Neural progenitor cell (in vitro differentiated cells): Measurements from ENCODE around the gene PDGFRB. TPM values are rescaled to one million over a fixed set of nuclear protein-coding genes. Genes with fewer than 3 reads are reported as not detected.
A peak's percentile ranks its signal among the peaks of the same experiment; 100 is the strongest.

Experiments used
- DNase-seq: peaks from one replicate; pipeline ENCODE4 v3.0.0-alpha.2; 2016; ENCODE audit warnings: low spot score
- H2AFZ ChIP-seq: fragments of 200-600 bp; sonication (generic); replicated peaks from 2 replicates; pipeline ENCODE4 v1.6.1; 2016; ENCODE audit warnings: antibody characterized with exemption
- H3F3A ChIP-seq: fragments of 200-600 bp; sonication (generic); 2 replicates; pipeline ENCODE4 v1.6.1; 2016; ENCODE audit warnings: antibody characterized with exemption, low read depth
- H3K27ac ChIP-seq: fragments of 200-600 bp; sonication (generic); 2 replicates; pipeline ENCODE4 v1.5.1; 2016; ENCODE audit warnings: mild to moderate bottlenecking
- H3K27me3 ChIP-seq: fragments of 200-600 bp; sonication (generic); 2 replicates; pipeline ENCODE4 v1.6.1; 2016; ENCODE audit warnings: mild to moderate bottlenecking, moderate library complexity
- H3K36me3 ChIP-seq: fragments of 200-600 bp; sonication (generic); 2 replicates; pipeline ENCODE4 v1.5.1; 2016
- H3K4me1 ChIP-seq: fragments of 200-600 bp; sonication (generic); 2 replicates; pipeline ENCODE4 v1.6.1; 2016; ENCODE audit warnings: mixed run types
- H3K4me2 ChIP-seq: fragments of 200-600 bp; sonication (generic); 2 replicates; pipeline ENCODE4 v1.6.1; 2016
- H3K4me3 ChIP-seq: fragments of 200-600 bp; sonication (generic); 2 replicates; pipeline ENCODE4 v1.5.1; 2016
- H3K79me2 ChIP-seq: fragments of 200-600 bp; sonication (generic); 2 replicates; pipeline ENCODE4 v1.6.1; 2016; ENCODE audit warnings: low read depth
- H3K9ac ChIP-seq: fragments of 200-600 bp; sonication (generic); 2 replicates; pipeline ENCODE4 v1.6.1; 2016
- H3K9me3 ChIP-seq: fragments of 200-600 bp; sonication (generic); 2 replicates; pipeline ENCODE4 v1.5.1; 2016; ENCODE audit warnings: low read depth
- H4K20me1 ChIP-seq: fragments of 200-600 bp; sonication (generic); 2 replicates; pipeline ENCODE4 v1.6.1; 2016; ENCODE audit warnings: low read depth
- H3K27ac Mint-ChIP-seq: 3 replicates; pipeline ENCODE4 v1.8.0; 2021; ENCODE audit warnings: mixed read lengths
- H3K27me3 Mint-ChIP-seq: 2 replicates; pipeline ENCODE4 v1.8.0; 2022; ENCODE audit warnings: low read depth, mild to moderate bottlenecking, inconsistent platforms, moderate library complexity, mixed read lengths; ENCODE audit not compliant: insufficient read depth
- H3K36me3 Mint-ChIP-seq: 3 replicates; pipeline ENCODE4 v1.8.0; 2021; ENCODE audit warnings: mixed read lengths
- H3K4me1 Mint-ChIP-seq: 3 replicates; pipeline ENCODE4 v1.8.0; 2021; ENCODE audit warnings: mixed read lengths
- H3K4me3 Mint-ChIP-seq: 3 replicates; pipeline ENCODE4 v1.8.0; 2021; ENCODE audit warnings: mild to moderate bottlenecking, moderate library complexity, mixed read lengths
- H3K9me3 Mint-ChIP-seq: 3 replicates; pipeline ENCODE4 v1.8.0; 2020; ENCODE audit warnings: mixed read lengths
- EZH2 ChIP-seq: fragments of 200-600 bp; sonication (generic); IDR thresholded peaks from 2 replicates; pipeline ENCODE4 v1.6.1; 2017; ENCODE audit warnings: antibody characterized with exemption, mild to moderate bottlenecking, moderate library complexity
- EZH2phosphoT487 ChIP-seq: fragments of 200-600 bp; sonication (generic); IDR thresholded peaks from 2 replicates; pipeline ENCODE4 v1.6.1; 2017; ENCODE audit warnings: antibody characterized with exemption
- total RNA-seq: library from RNA; depleted of rRNA; stranded (reverse); fragments of >200 nt; gene quantifications from 2 replicates; pipeline ENCODE4 v1.2.3, GENCODE V29; 2015; ENCODE audit warnings: low replicate concordance
- TF ChIP-seq, protein P1 (sequence below): fragments of 200-600 bp; sonication (generic); IDR thresholded peaks from 2 replicates; pipeline ENCODE4 v1.5.1; 2017; ENCODE audit warnings: antibody characterized with exemption, mild to moderate bottlenecking

PDGFRB gene
- total RNA-seq, 1 donor from 2014 or later = 8.9 TPM

DNA sequence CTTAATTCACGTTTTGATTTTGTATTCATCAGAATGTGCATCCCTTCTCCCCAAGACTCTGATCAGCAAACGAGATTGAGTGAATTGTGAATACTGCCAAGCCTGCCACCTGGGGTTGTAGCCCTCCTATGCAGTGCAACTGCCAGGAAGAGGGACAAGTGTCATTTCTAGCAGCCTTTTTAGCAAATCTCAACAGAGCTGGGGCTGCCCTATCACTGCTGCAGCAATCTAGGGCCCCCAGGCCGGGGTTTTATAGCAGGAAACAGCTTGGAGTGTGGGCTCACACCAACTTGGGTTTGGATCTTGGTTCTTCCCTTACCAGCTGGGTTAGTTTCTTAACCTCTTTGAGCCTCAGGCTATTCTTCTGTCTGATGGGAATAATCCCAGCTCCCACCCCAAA is 73.3 kb downstream of the PDGFRB start:
- no peak for DNase-seq
- peaks cover 6% of the 10 kb centered on the region for H3F3A ChIP-seq
- peaks cover 22% of the 10 kb centered on the region for H3K4me1 ChIP-seq
- Mint-ChIP-seq H3K4me1 (peaks cover 36% of the 10 kb centered on the region), H3K4me3 (no peak overlapping the region), H3K27me3 (peaks cover 11% of the 10 kb centered on the region), H3K9me3 (no peaks in the 10 kb centered on the region), H3K36me3 (no peaks in the 10 kb centered on the region), H3K27ac (peak overlapping the region; percentile 17)
- H3K4me3 ChIP-seq = no peak overlapping the region
- no peaks in the 10 kb centered on the region for H3K27me3 ChIP-seq
- H3K36me3 ChIP-seq = no peaks in the 10 kb centered on the region
- TF ChIP-seq, protein P1, sequence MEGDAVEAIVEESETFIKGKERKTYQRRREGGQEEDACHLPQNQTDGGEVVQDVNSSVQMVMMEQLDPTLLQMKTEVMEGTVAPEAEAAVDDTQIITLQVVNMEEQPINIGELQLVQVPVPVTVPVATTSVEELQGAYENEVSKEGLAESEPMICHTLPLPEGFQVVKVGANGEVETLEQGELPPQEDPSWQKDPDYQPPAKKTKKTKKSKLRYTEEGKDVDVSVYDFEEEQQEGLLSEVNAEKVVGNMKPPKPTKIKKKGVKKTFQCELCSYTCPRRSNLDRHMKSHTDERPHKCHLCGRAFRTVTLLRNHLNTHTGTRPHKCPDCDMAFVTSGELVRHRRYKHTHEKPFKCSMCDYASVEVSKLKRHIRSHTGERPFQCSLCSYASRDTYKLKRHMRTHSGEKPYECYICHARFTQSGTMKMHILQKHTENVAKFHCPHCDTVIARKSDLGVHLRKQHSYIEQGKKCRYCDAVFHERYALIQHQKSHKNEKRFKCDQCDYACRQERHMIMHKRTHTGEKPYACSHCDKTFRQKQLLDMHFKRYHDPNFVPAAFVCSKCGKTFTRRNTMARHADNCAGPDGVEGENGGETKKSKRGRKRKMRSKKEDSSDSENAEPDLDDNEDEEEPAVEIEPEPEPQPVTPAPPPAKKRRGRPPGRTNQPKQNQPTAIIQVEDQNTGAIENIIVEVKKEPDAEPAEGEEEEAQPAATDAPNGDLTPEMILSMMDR = no peak
- TF ChIP-seq EZH2 (no peak), EZH2phosphoT487 (no peak)
- H3K9ac ChIP-seq = no peak overlapping the region
- no peaks in the 10 kb centered on the region for H3K79me2 ChIP-seq
- H3K9me3 ChIP-seq = no peaks in the 10 kb centered on the region
- peak overlapping the region; percentile 29 for H3K4me2 ChIP-seq
- H4K20me1 ChIP-seq = no peaks in the 10 kb centered on the region
- peak overlapping the region; percentile 36 for H2AFZ ChIP-seq
- no peak overlapping the region for H3K27ac ChIP-seq

DNA sequence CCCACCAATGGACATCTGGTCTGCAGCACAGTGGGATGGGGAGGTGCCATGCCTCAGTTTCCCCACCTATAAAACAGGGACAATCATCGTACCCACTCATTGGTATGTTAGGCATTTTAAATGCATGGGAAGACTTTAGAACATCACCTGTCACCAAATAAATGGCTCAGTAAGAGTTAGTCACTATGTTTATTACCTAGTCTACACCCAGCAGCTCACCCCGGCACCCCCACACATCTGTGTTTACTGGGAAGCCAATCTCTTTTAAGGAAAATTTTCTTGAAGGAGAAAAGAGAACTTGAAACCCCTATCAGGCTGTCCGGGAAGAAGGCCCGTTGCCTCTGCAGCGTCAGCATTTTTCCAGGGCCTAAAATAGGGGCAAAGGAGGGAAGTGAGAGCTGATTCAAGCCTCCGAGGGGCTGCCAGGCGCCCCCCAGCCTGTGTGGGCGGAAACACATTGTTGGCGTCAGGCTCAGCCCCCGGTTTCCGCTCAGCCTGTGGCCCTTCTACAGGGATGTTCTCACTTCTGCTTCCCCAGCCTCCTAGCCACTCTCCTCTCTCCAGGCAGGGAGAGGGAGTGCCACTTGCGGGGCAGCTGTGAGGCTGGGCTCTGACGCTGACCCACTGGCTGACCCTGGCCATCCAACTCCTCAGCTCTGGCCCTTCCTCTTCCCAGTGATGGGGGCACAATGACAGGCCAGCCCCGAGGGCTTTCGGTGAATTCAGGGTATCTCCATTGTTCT is 73.9 kb downstream of the PDGFRB start:
- H3K4me2 ChIP-seq = peak overlapping the region; percentile 29
- no peaks in the 10 kb centered on the region for H3K79me2 ChIP-seq
- no peak overlapping the region for H3K9ac ChIP-seq
- Mint-ChIP-seq H3K4me1 (peaks cover 39% of the 10 kb centered on the region), H3K27ac (peak overlapping the region; percentile 79), H3K27me3 (peaks cover 11% of the 10 kb centered on the region), H3K36me3 (no peaks in the 10 kb centered on the region), H3K9me3 (no peaks in the 10 kb centered on the region), H3K4me3 (no peak overlapping the region)
- peaks cover 6% of the 10 kb centered on the region for H3F3A ChIP-seq
- H3K4me1 ChIP-seq = peaks cover 22% of the 10 kb centered on the region
- peak; percentile 31 for DNase-seq
- no peaks in the 10 kb centered on the region for H4K20me1 ChIP-seq
- no peaks in the 10 kb centered on the region for H3K27me3 ChIP-seq
- H3K4me3 ChIP-seq = no peak overlapping the region
- TF ChIP-seq EZH2phosphoT487 = no peak
- TF ChIP-seq, protein P1 = no peak
- TF ChIP-seq EZH2 = no peak
- no peaks in the 10 kb centered on the region for H3K36me3 ChIP-seq
- no peak overlapping the region for H3K27ac ChIP-seq
- peak overlapping the region; percentile 36 for H2AFZ ChIP-seq
- no peaks in the 10 kb centered on the region for H3K9me3 ChIP-seq

DNA sequence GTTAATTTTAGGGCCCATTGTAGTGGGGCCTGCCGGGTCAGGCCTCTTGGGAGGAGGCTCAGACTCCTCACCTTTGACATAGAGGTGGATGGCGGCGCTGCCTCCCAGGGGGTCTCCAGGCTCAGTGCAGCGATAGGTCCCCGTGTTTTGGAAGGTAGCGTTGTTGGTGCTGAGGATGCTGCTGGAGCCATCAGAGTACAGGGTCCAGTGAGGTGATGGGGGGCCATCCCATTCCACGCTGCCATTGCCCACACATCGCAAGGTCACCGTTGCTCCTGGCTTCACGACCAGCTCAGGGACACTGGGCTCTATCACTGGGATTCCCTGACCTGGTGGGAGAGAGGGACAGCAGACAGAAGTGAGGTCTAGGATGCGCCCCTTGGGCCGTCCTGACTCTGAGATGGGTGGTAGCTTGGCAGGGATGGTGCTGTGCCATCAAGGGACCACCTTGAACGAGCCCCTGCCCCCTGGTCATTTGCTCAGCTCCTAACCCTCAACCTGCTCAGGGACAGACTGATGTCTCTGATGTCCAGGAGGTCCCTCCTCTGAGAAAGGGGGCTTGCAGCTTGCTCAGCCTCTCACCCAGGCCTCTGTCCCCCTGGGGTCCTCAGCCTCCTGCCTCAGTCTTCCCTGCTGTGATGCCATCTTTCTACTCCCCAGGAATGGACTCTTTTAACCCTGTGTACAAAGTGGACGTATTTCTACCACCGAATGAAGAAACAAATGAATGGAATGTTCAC is 74.8 kb downstream of the PDGFRB start:
- H3K27ac Mint-ChIP-seq = peak overlapping the region; percentile 79
- H3K4me1 Mint-ChIP-seq = peaks cover 39% of the 10 kb centered on the region
- H2AFZ ChIP-seq = no peak overlapping the region
- TF ChIP-seq EZH2phosphoT487 = no peak
- H3K9me3 Mint-ChIP-seq = no peaks in the 10 kb centered on the region
- no peak for DNase-seq
- no peak overlapping the region for H3K4me2 ChIP-seq
- H3K27ac ChIP-seq = no peak overlapping the region
- no peak overlapping the region for H3K9ac ChIP-seq
- H4K20me1 ChIP-seq = no peaks in the 10 kb centered on the region
- H3K27me3 Mint-ChIP-seq = peaks cover 11% of the 10 kb centered on the region
- no peaks in the 10 kb centered on the region for H3K79me2 ChIP-seq
- no peaks in the 10 kb centered on the region for H3K9me3 ChIP-seq
- no peak overlapping the region for H3K4me3 Mint-ChIP-seq
- no peaks in the 10 kb centered on the region for H3K27me3 ChIP-seq
- peaks cover 6% of the 10 kb centered on the region for H3F3A ChIP-seq
- peaks cover 22% of the 10 kb centered on the region for H3K4me1 ChIP-seq
- H3K36me3 Mint-ChIP-seq = no peaks in the 10 kb centered on the region
- no peaks in the 10 kb centered on the region for H3K36me3 ChIP-seq
- no peak overlapping the region for H3K4me3 ChIP-seq
